Stomach (tissue), 4 donors: Measurements from ENCODE around the gene RCAN1.

ENCODE experiments used
- CTCF ChIP-seq, 7 experiments: fragments of 450-650 bp in 4 of 7; fragments of 200-600 bp in 3 of 7; sonication (generic) in 3 of 7; IDR thresholded peaks; one replicate each; pipeline ENCODE4 v1.5.1; 2016 to 2019; ENCODE audit warnings: antibody characterized with exemption in 7 of 7, control low read depth in 2 of 7, mild to moderate bottlenecking in 1 of 7
- POLR2A ChIP-seq, 4 donors: fragments of 450-650 bp; IDR thresholded peaks; one replicate each; pipeline ENCODE4 v1.6.1; 2016; ENCODE audit warnings: antibody characterized with exemption in 4 of 4, control low read depth in 2 of 4, mild to moderate bottlenecking in 1 of 4, moderate library complexity in 1 of 4

- TF ChIP-seq CTCF (IDR thresholded peaks at IDR 0.05) (no peak), POLR2A (IDR thresholded peaks at IDR 0.05) (no peak)
Measured at GRCh38 chr21:34523019-34523555, 91.8 kb downstream of the RCAN1 start.
